ENCODE data around the gene PKP4. TPM values are rescaled to one million over a fixed set of nuclear protein-coding genes. Genes with fewer than 3 reads are reported as not detected.
A peak's percentile ranks its signal among the peaks of the same experiment; 100 is the strongest.

The PKP4 gene
- total RNA-seq, 1 donor, result 62.2 TPM

DNA sequence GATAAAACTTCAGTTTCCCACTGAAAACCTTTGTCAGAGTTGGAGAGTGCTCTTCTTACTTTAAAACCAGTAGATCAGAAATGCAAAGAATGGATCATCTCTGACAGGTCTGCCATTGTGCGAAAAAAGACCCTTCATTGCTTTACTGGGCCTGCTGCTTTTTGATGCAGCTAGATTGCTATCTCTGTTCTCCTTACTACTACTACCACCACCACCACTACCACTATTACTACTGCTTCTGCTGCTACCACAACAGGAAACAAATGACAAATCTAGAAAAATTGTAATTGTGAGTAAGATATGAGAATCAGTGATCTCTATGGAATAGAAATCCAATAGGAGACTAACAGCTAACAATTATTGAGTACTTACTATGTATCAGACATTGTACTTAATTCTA is 85.8 kb downstream of the PKP4 start:
- no peak for DNase-seq (ENCODE audit: low read depth)
- no peak overlapping the region for H3K4me3 ChIP-seq (ENCODE audit: low read depth, low read length)
- TF ChIP-seq, protein P1, sequence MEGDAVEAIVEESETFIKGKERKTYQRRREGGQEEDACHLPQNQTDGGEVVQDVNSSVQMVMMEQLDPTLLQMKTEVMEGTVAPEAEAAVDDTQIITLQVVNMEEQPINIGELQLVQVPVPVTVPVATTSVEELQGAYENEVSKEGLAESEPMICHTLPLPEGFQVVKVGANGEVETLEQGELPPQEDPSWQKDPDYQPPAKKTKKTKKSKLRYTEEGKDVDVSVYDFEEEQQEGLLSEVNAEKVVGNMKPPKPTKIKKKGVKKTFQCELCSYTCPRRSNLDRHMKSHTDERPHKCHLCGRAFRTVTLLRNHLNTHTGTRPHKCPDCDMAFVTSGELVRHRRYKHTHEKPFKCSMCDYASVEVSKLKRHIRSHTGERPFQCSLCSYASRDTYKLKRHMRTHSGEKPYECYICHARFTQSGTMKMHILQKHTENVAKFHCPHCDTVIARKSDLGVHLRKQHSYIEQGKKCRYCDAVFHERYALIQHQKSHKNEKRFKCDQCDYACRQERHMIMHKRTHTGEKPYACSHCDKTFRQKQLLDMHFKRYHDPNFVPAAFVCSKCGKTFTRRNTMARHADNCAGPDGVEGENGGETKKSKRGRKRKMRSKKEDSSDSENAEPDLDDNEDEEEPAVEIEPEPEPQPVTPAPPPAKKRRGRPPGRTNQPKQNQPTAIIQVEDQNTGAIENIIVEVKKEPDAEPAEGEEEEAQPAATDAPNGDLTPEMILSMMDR (IDR thresholded peaks at IDR 0.05; ENCODE audit: insufficient read depth, low read depth, low read length), result no peak

DNA sequence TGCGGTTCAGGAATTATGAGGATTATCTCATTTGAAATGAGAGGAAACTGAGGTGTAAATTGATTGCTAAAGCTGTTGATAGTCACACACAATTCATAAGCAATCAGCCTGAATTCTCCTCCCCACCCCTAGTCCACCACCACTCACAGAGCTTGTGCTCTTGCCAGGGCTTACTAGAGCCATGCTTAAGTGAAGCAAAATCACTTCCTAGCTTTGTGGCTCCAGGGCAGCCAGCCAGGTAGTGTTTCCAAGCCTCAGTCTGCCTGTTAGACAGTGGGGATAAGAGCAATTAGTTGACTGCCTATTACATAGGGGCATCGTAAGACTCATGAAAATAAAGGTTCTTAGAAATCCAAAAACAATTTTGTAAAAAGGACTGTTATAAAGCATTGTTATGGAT is 87.2 kb downstream of the PKP4 start:
- H3K4me3 ChIP-seq (ENCODE audit: low read depth, low read length), result no peak overlapping the region
- DNase-seq (ENCODE audit: low read depth), result no peak
- TF ChIP-seq, protein P1 (IDR thresholded peaks at IDR 0.05; ENCODE audit: insufficient read depth, low read depth, low read length), result no peak

DNA sequence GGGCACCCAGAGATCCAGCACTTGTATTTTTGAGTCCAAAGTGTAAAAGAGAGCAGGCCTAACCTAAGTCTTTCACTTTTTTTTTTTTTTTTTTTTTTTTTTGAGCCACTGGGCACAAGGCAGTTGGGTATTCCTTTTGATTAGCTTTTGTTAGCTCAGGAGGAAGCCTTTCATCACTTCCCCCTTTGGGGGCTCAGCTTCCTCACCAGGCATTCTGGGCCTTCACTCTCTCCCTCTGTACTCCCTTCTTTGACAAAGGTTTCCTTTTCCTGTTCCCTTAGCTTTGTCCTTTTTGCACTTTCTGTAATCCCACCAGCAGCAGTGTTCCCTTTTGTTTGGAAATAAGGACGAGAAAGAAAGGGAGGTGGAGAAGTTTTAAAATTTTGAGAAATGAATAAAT is 88.2 kb downstream of the PKP4 start:
- TF ChIP-seq, protein P1 (IDR thresholded peaks at IDR 0.05; ENCODE audit: insufficient read depth, low read depth, low read length), result no peak
- no peak overlapping the region for H3K4me3 ChIP-seq (ENCODE audit: low read depth, low read length)
- no peak for DNase-seq (ENCODE audit: low read depth)

DNA sequence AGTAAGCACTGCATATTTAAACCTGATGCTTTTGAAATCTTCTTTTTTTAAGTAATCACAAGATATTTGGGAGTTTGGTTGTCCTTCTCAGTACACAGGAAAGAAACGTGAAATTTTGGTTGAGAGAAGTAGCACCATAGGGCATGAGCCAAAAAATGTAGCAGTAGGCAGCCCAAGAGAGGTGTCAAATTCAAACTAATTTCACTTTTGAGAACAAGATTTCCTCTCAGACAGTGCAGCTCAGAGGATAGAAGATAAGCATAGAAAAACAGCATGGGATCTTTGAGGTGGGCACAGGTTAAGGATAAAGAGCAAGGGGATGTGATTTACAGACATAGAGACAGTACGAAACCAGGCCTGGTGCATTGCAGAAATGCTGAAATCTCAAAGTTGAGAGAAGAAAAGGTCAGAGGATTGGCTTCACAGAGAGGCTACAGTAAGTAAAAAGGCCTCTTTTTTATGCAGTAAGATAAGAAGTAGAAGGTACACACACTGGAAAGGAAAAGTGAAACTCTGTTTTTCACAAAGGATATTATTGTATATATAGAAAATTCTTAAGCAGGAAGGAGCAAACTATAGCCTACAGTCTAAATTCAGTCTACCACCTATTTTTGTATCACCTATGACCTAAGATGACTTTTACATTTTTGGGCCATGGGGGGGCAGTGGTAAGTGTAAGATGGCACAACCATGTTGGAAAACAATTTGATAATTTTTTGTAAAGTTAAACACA is 89.8 kb downstream of the PKP4 start:
- TF ChIP-seq, protein P1 (IDR thresholded peaks at IDR 0.05; ENCODE audit: insufficient read depth, low read depth, low read length), result no peak

DNA sequence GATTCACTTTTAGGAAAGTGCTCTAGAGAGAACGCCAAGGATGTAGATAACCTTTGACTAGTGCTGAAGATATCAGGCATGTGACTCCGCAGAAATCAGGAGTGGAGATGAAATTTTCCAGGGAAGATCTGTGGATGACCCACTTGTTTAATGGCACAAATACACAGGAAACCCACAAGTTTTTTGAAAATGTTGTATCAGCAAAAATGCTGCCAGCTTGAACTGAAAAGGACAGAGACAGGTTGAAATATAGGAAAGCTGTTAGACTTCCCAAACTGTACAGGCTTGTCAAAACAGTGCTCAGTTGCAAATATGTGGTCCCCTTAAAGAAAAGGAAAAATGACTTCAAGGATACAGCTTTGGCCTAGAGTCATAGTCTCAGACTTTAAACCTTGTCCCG is 96.5 kb downstream of the PKP4 start:
- no peak overlapping the region for H3K4me3 ChIP-seq (ENCODE audit: low read depth, low read length)

More for the DNA sequence above, 89.8 kb downstream of the PKP4 start:
- DNase-seq (ENCODE audit: low read depth), result peak; percentile 10
- no peak overlapping the region for H3K4me3 ChIP-seq (ENCODE audit: low read depth, low read length)

DNA sequence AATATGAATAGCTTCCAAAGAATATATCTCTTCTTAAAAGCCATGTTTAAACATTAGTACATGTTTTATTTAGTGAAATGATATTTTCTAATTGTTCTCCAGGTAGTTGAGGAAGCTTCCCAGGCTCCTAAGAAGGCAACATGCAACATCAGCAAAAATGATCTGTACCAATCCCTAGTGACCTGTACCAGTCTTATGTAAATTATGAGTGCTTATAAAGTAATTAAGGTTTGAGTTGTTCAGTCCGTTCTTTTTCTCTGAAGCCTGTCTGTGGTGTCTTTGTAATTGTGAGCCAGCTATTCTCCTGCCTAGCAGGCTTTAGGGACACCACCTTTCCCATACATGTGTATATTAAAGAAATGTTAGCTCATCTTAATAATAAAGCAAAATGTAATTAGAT is 98.2 kb downstream of the PKP4 start:
- no peak overlapping the region for H3K4me3 ChIP-seq (ENCODE audit: low read depth, low read length)
- TF ChIP-seq, protein P1 (IDR thresholded peaks at IDR 0.05; ENCODE audit: insufficient read depth, low read depth, low read length), result no peak
- DNase-seq (ENCODE audit: low read depth), result no peak

More for the DNA sequence above, 96.5 kb downstream of the PKP4 start:
- no peak for DNase-seq (ENCODE audit: low read depth)
- TF ChIP-seq, protein P1 (IDR thresholded peaks at IDR 0.05; ENCODE audit: insufficient read depth, low read depth, low read length), result no peak

DNA sequence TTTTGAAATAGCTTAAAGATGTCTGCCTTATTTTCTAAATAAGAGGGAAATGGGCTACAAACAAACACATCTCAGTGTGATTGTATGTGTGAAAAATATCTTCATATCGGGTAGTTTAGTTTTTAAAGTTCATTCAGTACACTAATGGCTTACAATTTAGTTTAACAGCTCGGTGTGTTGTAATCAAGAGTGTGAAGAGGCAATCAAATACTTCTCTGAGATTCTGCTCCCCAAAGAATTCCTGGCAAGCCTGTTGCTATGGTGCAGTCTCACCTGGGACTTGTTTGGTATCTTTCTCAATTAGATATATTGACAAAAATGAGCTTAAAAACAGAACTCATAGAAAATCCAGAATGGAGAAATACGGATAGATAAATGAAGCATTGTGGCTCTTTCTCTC is 99.4 kb downstream of the PKP4 start:
- TF ChIP-seq, protein P1 (IDR thresholded peaks at IDR 0.05; ENCODE audit: insufficient read depth, low read depth, low read length), result no peak
- H3K4me3 ChIP-seq (ENCODE audit: low read depth, low read length), result no peak overlapping the region
- DNase-seq (ENCODE audit: low read depth), result no peak

Measured in fibroblast of villous mesenchyme (primary cell).